ENCODE results near the gene PGM1. TPM values are rescaled to one million over a fixed set of nuclear protein-coding genes. Genes with fewer than 3 reads are reported as not detected.
A peak's percentile ranks its signal among the peaks of the same experiment; 100 is the strongest.

Gene PGM1
- total RNA-seq, 2 donors from 2014 or later = 114 to 120 TPM

DNA sequence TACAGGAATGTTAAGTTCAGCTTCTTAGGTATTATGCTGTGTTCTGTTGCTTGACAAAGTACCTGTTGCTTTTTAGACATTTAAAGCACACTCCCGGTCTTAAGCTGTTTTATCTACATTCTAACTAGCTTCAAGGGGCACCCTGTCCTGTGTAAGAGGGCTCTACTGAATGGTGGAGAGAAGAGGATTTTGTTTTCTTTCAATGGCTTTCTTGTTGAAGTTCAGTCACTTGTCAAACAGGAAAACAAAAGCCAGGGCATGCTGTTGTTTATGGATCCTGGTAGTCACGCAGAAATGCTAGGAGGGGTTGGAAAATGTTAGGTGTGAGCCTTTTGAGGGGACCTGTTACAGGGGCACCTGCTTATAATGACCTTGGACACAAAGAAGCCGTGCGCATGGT lies 30.7 kb downstream of the PGM1 start:
- ATAC-seq = no peak
- intact Hi-C loops (cut with DNase I, micrococcal nuclease) = no loop called here

DNA sequence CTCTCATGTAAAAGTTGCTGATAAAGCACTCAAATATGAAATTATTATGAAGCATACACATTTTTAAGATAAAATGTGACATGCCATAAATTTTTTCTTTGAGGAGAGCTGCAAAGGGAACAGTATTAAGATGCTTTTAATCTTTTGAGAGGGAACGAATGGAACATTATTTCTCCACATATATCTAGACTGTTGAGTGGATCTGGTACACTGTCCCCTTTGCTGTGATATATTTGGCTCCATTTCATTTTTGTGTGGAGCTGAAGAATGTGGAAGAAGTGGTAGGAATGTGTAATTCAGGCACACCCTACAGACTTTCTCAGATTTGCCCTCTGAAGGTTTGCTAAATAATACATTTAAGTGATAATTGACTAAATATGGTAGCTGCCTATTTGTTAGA lies 31.7 kb downstream of the PGM1 start:
- intact Hi-C loops (cut with DNase I, micrococcal nuclease) = no loop called here
- ATAC-seq = no peak

More for the DNA sequence above, 30.7 kb downstream of the PGM1 start:
- no peak for DNase-seq

DNA sequence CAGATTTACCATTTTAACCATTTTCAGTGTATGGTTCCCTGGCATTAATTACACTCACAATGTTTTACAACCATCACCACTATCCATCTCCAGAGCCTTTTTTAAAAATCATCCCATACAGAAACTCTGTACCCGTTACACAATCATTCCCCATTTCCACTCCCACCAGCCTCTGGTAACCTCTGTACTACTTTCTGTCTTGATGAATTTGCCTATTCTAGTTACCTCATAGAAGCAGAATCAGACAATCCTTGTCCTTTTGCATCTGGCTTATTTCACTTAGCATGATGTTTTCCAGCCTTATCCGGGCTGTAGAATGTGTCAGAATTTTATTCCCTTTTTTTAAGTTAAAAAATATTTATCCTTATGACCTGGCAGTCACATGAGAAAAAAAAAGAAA lies 33.0 kb downstream of the PGM1 start:
- ATAC-seq = no peak
- intact Hi-C loops (cut with DNase I, micrococcal nuclease) = no loop called here

More for the DNA sequence above, 31.7 kb downstream of the PGM1 start:
- no peak for DNase-seq

DNA sequence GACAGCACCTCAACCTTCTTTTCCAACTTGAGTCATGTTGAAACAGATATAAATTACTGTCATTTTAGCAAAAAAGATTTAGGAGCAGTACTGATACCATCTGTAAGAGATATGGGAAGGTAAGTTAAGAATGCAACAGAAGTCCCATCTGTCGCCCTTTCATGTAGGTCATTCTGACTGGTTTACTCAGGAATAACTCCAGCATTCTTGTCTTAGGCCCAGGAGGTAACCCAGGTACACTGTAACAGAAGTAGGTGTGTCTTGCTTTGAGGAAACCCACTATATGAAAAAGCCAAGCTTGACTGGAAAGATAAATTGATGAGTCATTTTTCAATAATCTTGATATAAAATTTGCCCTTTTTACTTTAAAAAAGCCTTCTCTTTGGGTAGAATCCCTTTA lies 35.4 kb downstream of the PGM1 start:
- ATAC-seq (no peak), DNase-seq (no peak)
- intact Hi-C loops (cut with DNase I, micrococcal nuclease) = no loop called here

More for the DNA sequence above, 33.0 kb downstream of the PGM1 start:
- no peak for DNase-seq

DNA sequence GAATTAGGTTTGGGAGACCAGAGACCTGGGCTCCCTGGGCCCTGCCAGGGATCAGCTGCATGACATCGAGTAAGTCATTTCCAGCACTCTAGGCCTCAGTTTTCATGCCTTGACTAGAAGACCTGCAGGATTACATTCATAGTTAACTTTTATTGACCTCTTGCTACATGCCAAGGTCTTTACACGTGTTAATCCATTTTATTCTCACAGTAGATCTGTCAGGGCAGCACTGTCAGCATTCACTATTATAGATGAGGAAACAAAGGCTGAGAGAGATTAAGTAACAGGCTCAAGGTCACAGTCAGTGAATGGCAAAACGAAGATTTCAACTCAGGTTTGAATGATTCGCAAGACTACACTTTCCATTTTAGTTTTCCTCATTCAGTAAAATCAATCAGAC lies 37.0 kb downstream of the PGM1 start:
- ATAC-seq = no peak
- DNase-seq = no peak

DNA sequence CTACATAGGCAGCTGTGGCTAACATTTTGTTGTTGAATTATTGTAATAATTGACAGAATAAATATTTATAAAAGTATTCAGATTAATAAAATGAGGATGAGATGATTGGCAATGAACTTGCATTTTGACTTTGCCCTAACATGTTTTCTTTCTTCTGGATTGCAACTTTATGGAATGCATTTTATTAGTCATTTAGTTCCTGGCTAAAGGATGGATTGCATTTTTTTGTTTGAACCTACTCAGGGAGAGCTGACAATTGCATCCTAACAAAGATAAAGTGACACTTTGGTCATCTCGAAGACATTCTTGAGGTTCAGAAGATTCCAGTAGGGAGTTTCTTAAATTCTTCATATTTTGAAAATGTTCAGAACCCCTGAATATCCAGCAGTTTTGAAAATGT lies 37.5 kb downstream of the PGM1 start:
- intact Hi-C loops (cut with DNase I, micrococcal nuclease) = no loop called here
- DNase-seq (no peak), ATAC-seq (no peak)

More for the DNA sequence above, 37.0 kb downstream of the PGM1 start:
- intact Hi-C loops (cut with DNase I, micrococcal nuclease) = no loop called here

DNA sequence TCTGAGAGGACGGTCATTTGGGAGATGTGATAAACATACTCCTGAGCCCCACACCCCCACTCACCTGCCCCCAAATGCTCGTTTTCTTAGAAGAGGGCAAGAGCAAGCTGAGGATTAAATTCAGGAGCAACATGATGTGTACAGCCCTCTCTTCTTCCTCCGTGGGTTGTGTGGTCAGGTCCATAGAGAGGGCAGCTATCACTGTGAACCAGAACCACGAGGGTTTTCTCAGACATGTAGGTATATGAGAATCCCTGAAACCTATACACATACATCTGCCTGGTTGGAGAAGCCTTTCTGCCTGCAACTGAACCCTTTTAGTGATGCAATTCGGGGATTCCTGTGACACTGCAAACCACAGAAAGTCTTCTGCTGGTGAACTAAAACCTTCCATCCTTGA lies 38.9 kb downstream of the PGM1 start:
- ATAC-seq (no peak), DNase-seq (no peak)
- intact Hi-C loops (cut with DNase I, micrococcal nuclease) = no loop called here

DNA sequence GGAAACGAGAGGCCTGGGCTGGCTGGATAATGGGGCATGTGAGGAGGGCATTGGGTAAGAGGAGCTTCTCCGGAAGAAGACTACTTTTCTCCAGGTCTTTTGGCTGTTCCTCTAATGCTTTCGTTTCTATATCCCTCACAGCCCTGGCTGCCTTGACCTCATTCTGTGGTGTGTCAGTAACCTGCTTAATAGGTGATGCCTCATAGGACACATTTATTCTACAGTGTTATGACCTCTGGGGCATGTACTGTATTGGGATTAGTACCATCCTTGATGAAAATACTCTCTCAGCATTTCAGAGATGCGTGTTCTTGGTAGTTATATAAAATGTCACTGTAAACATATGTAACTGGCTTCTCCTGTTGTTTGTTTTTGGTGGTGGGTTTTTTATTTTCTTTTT lies 40.1 kb downstream of the PGM1 start:
- ATAC-seq = no peak
- intact Hi-C loops (cut with DNase I, micrococcal nuclease) = no loop called here
- no peak for DNase-seq

DNA sequence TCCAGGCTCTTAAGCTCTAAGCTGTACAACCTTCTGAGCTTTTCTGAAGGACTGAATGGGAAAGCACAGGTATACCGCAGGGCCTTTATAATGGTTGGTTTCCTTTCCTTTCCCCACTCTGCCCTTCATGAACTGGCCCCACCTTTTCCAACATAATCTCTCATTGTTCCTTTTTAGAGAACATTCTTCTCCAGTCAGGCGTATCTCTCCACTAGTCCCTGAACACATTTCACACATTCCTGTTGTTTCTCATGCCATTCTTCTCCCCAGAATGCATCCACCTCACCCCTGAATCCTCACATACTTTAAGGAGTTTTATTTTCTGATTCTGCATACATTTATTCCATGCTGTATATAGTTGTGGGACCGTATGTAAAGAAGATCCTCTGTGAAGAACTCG lies 41.3 kb downstream of the PGM1 start:
- DNase-seq (no peak), ATAC-seq (no peak)
- intact Hi-C loops (cut with DNase I, micrococcal nuclease) = no loop called here

DNA sequence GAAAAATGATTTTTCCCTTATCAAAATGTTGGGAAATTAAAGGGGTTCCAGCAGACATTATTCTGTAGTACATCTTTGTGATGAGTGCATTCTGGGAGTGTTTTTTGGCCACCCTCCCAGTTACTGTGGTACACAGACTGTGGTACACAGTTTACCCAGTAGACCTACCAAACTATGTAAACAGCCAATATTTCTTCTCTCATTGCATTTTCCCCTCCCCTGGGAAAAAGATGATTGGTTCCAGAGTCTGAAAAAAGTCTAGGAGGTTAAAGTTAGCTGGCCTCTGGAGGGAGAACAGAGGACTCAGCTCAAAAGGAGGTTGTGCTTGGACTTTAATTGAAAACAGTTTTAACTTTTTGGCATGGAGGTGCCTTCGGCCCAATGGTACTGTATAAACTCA lies 42.5 kb downstream of the PGM1 start:
- DNase-seq (no peak), ATAC-seq (no peak)
- intact Hi-C loops (cut with DNase I, micrococcal nuclease) = no loop called here

DNA sequence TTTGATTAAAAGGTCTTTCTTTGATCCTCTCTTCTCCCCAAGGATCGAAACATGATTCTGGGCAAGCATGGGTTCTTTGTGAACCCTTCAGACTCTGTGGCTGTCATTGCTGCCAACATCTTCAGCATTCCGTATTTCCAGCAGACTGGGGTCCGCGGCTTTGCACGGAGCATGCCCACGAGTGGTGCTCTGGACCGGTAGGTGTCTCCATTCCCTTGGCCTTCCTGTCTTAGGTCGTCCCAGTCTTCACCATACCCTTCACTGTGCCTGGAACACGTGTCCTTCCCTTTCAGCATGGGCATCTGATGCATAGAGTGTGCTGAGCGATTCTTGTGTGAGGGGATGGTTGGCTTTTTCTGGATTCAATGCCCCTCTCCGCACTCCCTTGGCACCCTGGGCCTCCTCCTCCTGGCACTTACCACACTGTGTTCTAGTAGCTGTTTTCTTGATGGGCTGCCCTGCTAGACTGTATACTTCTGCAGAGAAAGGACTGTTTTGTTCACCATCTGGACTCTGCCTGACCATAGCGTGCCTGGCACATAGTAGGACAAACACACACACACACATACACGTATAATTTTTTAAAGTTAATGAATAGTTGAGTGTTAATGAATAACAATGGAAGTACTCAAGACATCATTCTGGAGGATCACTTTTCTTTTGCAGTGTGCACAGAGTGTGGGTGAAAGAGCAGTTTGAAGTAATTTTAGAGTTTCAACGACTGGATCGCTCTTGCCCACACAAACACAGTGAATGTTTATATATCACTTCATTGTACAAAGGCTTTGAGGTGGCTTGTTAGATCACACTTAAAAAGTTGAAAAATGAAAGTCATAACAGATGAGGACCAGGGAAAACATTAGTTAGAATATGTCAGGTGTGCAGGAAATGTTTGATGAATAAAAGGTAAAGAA lies 43.2 kb downstream of the PGM1 start:
- intact Hi-C loops (cut with DNase I, micrococcal nuclease) = no loop called here
- DNase-seq = no peak
- no peak for ATAC-seq

DNA sequence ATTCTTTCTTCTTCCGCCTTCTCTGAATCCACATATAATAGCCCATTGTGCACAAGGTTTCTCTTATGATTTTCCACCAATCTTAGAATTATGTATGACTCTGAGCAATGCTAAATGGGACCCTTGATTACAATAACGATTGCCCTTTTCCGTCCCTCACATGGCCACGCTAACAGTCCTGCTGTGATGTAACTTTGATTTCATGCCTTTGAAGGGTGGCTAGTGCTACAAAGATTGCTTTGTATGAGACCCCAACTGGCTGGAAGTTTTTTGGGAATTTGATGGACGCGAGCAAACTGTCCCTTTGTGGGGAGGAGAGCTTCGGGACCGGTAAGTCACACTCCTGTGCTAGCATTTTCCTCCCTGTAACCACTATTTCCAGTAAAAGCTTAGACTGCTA lies 45.3 kb downstream of the PGM1 start:
- intact Hi-C loops (cut with DNase I, micrococcal nuclease) = no loop called here
- ATAC-seq = no peak

DNA sequence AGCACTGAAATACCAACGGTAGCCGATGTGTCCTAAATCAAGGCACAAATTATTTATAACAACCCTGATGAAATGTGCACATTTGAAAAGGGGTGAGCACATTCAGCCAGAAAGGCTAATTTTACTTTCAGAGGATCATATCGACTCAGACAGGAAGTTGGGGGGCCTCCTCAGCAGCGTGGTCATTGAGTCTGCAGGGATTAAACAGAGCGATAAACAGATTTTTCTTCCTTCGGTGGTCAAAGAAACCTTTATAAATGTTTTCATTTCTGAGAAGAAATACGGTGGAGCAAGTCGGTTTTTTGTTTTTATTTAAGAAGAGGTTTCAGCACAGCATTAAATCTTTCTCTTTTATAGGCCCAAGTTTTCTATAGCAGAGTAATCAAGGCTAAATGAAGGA lies 45.7 kb downstream of the PGM1 start:
- ATAC-seq = no peak
- intact Hi-C loops (cut with DNase I, micrococcal nuclease) = no loop called here
- DNase-seq = no peak

More for the DNA sequence above, 45.3 kb downstream of the PGM1 start:
- DNase-seq = no peak

DNA sequence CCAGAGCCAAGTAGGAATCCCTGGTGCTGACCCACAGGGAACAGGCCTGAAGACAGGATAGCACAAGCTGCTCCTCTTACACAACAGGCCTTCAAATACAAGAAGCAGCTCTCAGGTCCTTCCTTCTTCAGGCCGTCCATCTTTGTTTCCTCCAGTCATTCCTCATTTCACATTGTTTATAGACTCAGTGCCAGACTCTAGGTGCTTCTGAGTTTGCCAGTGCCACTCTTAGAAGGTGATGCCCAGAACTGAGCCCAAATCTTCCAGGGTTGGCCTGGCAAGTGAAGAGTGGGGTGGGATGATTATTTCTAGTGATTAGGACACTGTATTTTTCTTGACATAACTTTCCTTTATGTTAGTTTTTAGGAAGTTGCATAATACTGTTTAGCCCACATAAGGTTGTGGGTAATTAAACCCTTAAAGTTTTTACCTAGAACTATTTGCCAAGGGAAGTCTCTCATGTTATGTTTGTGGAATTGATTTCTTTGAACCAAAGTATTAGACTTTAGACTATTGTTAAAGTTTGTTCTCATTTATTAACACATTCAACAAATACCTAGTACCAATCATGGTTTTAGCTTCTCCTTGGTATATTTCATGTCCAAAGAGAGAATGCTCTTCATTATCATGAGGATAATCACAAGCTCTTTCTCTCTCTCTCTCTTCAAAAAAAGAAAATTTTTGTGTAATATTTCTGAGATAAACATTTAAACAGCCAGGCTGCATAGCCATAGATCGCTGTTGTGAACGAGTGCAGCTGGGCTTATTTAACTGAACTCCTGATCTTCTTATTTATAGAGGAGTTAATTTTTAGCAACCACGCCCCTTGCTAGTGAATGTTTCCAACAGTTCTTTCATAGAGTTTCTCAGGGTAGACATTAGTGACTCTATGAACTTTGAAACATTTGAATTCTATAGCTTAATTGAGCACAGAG lies 47.7 kb downstream of the PGM1 start:
- ATAC-seq (peak; percentile 85), DNase-seq (peak in 1 of 2 donors; percentile 16)
- intact Hi-C loops (cut with DNase I, micrococcal nuclease) = no loop called here

DNA sequence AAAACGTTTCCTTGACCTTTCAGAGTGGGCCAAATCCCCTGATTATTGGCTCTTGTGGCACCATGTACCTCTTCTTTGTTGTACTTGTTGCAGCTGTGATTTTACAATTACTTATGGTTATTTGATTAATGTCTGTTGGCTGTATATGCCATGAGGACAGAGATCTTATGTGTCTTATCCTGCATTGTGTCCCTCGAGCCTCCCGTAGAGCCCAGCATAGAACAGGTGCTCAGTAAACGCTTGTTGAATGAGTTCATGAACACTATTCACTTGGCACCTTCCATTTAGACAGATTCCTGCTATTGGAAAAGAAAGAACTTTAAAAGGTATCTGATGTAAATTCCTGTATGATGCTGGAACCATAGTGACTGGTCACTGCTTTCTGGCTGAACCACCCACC lies 48.4 kb downstream of the PGM1 start:
- intact Hi-C loops (cut with DNase I, micrococcal nuclease) = no loop called here
- DNase-seq (no peak), ATAC-seq (peak; percentile 15)

DNA sequence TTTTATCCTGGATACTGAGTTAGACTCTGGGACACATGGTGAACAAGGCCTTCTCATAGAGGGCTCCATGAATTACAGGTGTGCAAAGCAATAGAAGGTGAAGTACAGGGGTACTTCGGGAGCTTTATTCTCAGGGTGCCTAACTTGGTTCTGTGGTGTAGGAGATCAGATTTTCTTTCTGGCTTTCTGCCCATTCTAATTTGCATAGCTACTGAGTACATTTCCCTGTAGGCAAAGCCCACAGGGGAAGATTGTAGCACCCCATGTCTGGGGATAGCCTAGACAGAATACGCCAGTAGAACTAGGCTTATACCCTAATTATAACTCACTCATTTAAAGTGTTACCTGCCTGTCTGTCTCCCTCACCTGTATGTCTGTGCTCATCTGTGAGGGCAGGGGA lies 49.7 kb downstream of the PGM1 start:
- ATAC-seq (no peak), DNase-seq (no peak)
- intact Hi-C loops (cut with DNase I, micrococcal nuclease) = no loop called here

DNA sequence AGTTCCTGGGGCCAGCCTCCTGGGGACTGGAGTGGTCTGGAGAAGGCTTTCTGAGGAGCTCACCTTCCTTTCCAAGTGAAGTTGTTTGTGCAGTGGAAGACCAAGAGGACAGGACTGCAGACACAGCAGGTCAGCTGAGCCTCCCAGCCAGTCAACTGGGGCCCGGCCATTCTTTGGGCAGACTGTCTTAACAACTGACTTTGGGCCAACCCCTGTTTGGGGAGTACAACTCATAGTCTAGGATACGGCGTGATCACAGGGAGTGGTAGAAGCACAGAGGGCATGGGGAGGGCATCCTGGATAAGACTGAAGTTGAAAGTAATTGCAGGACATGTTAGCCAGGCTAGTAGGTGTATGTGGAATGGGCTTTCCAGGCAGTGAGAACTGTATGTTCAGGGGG lies 50.3 kb downstream of the PGM1 start:
- ATAC-seq (peak; percentile 44), DNase-seq (no peak)
- intact Hi-C loops (cut with DNase I, micrococcal nuclease) = no loop called here

DNA sequence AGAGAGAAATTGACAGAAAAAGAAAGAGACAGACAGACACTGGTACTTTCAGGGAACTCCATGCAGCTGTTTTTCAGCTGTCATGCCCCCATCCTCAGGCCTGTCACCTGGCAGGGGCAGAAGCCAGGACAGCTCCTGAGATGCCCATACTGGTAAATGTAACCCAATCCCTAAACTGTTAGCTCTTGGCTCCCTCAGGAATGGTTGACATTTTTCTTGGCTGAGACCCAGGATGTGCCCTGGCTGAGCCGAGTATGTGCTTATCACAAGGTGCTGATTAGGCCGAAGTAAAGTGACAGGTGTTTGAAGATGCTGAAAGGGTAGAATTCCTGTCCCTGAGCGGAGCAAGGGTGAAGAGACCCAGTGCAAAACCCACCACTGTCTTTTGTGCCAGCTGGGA lies 50.7 kb downstream of the PGM1 start:
- ATAC-seq = peak; percentile 48
- intact Hi-C loops (cut with DNase I, micrococcal nuclease) = no loop called here
- peak in 1 of 2 donors; percentile 17 for DNase-seq

DNA sequence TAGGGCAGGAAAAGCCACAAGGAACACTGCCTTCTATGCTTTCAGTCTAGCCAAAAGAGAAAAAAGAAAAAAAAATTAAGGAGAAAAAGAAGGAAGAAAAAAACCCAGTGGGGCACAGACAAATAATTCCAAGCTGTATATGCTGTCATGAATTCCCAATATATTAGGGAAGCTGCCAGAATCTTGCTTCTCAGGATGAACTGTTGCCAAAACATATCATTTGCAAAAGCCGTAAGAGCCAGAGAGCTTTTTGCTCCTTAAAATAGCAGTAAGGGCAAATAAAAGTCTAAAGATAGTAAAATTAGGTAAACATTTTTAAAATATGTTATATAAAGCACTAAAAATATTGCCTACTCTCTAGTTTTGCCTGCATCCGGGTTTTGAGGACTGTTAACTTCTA lies 52.1 kb downstream of the PGM1 start:
- intact Hi-C loops (cut with DNase I, micrococcal nuclease) = no loop called here
- ATAC-seq (no peak), DNase-seq (no peak)

DNA sequence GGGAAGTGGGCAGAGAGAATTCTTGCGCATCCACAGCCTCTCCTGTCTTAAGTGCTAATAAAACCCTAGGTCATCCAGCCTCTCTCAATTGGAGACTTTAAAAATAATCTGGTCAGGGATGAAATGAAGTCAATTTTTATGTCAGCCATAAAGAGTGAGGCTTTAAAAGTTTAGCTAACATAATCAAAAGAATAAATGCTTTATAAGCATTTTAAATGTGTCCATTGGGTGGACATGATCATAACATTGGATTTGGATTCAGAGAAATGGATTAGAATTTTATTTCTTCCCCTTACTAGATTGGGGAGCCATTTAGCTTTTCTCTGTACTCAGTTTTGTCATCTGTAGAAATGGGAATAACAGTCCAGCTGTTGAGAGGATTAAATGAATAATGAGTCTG lies 55.5 kb downstream of the PGM1 start:
- ATAC-seq = no peak
- DNase-seq = no peak
- intact Hi-C loops (cut with DNase I, micrococcal nuclease) = no loop called here
